Endothelial cell of umbilical vein (primary cell): ENCODE data around the gene TTC39A. TPM values are rescaled to one million over a fixed set of nuclear protein-coding genes. Genes with fewer than 3 reads are reported as not detected.

Experiments
- BruUV-seq: library from RNA; stranded (reverse); fragments of 400-500 nt; replicated peaks from 2 replicates; lab custom pipeline; 2021; lab: Mats Ljungman, UMichigan
- CTCF ChIA-PET: fragments of 300-600, 350-600 bp; sonication (Branson Sonifier 250); formaldehyde crosslinking; loops from one replicate; lab custom pipeline; 2021; ENCODE audit warnings: antibody characterized with exemption, inconsistent platforms; lab: Charles Lee
- POLR2A ChIA-PET: fragments of 300-600, 350-600 bp; sonication (Branson Sonifier 250); formaldehyde crosslinking; loops from one replicate; lab custom pipeline; 2021; ENCODE audit warnings: antibody characterized with exemption, inconsistent platforms; lab: Charles Lee
- DNase-seq: peaks from one replicate; pipeline ENCODE4 v3.0.0-alpha.2; 2011; ENCODE audit warnings: low read depth, low spot score
- FAIRE-seq: peaks from 2 replicates; lab custom pipeline; 2011; peaks lifted over from hg19 to GRCh38; lab: Jason Lieb, UNC
- H2AFZ ChIP-seq: 2 replicates; pipeline ENCODE4 v1.6.0; 2012; ENCODE audit warnings: low read depth, low read length, control low read depth, inconsistent platforms
- H3K27ac ChIP-seq: 2 replicates; pipeline ENCODE4 v1.5.1; 2011; ENCODE audit warnings: low read depth, mild to moderate bottlenecking, control low read depth, low read length, moderate library complexity; ENCODE audit not compliant: insufficient read depth
- H3K27me3 ChIP-seq, 2 experiments: 2 replicates each; pipeline versions ENCODE4 v1.6.0 to v1.6.1; 2011; ENCODE audit warnings: low read length in 2 of 2, mixed read lengths in 1 of 2; ENCODE audit not compliant: control insufficient read depth in 2 of 2, insufficient read depth in 2 of 2
- H3K36me3 ChIP-seq, 2 experiments: 2 replicates in 1 of 2; 3 replicates in 1 of 2; pipeline ENCODE4 v1.5.1; 2011; ENCODE audit warnings: low read length in 2 of 2, mild to moderate bottlenecking in 1 of 2, moderate library complexity in 1 of 2; ENCODE audit not compliant: control insufficient read depth in 2 of 2, insufficient read depth in 2 of 2; ENCODE audit errors: extremely low read depth in 1 of 2
- H3K4me1 ChIP-seq: 3 replicates; pipeline ENCODE4 v1.5.1; 2011; ENCODE audit warnings: mild to moderate bottlenecking, low read length; ENCODE audit not compliant: control insufficient read depth, insufficient read depth; ENCODE audit errors: extremely low read depth
- H3K4me2 ChIP-seq: 2 replicates; pipeline ENCODE4 v1.6.1; 2011; ENCODE audit warnings: low read length, control low read depth, mixed read lengths; ENCODE audit not compliant: insufficient read depth
- H3K4me3 ChIP-seq, 3 experiments: fragments of 200-600 bp in 1 of 3; sonication (generic), shearing (Covaris generic) in 1 of 3; replicated peaks in 1 of 3; 2 replicates each; pipeline ENCODE4 v1.5.1; 2011 to 2016; ENCODE audit warnings: control low read depth in 3 of 3, low read length in 3 of 3, mild to moderate bottlenecking in 2 of 3, inconsistent platforms in 1 of 3, low read depth in 1 of 3, moderate library complexity in 1 of 3; ENCODE audit not compliant: insufficient read depth in 1 of 3
- H3K79me2 ChIP-seq: 2 replicates; pipeline ENCODE4 v1.6.0; 2012; ENCODE audit warnings: low read length, inconsistent platforms; ENCODE audit not compliant: control insufficient read depth, insufficient read depth
- H3K9ac ChIP-seq: replicated peaks from 2 replicates; pipeline ENCODE3; 2011; ENCODE audit warnings: low read length, control low read depth; ENCODE audit not compliant: insufficient read depth; ENCODE audit errors: extremely low read depth
- H3K9me1 ChIP-seq: replicated peaks from 3 replicates; pipeline ENCODE4 v1.6.0; 2011; ENCODE audit warnings: mild to moderate bottlenecking, low read length; ENCODE audit not compliant: control insufficient read depth, insufficient read depth; ENCODE audit errors: extremely low read depth
- H3K9me3 ChIP-seq: replicated peaks from 2 replicates; pipeline ENCODE4 v1.5.1; 2012; ENCODE audit warnings: low read length, inconsistent platforms; ENCODE audit not compliant: control insufficient read depth, insufficient read depth
- H4K20me1 ChIP-seq: replicated peaks from 2 replicates; pipeline ENCODE3; 2011; ENCODE audit warnings: mild to moderate bottlenecking, low read length; ENCODE audit not compliant: control insufficient read depth, insufficient read depth; ENCODE audit errors: extremely low read depth
- CTCF ChIP-seq, 2 donors: IDR thresholded peaks; 1 replicate in 1 of 2; 2 replicates in 1 of 2; pipeline ENCODE4 v1.5.1; 2011; ENCODE audit warnings: low read length in 2 of 2, mild to moderate bottlenecking in 2 of 2, moderate library complexity in 2 of 2, control low read depth in 1 of 2, inconsistent platforms in 1 of 2, low read depth in 1 of 2; ENCODE audit not compliant: insufficient read depth in 1 of 2; ENCODE audit errors: extremely low read depth in 1 of 2
- FOS ChIP-seq: IDR thresholded peaks from 2 replicates; pipeline ENCODE4 v1.6.1; 2011; ENCODE audit warnings: mild to moderate bottlenecking, low read length, moderate library complexity, borderline replicate concordance; ENCODE audit not compliant: insufficient read depth
- GATA2 ChIP-seq: IDR thresholded peaks from 2 replicates; pipeline ENCODE4 v1.7.0; 2011; ENCODE audit warnings: low read depth, mild to moderate bottlenecking, moderate library complexity, mixed read lengths, low read length; ENCODE audit not compliant: insufficient read length, insufficient read depth
- JUN ChIP-seq: IDR thresholded peaks from 2 replicates; pipeline ENCODE4 v1.6.1; 2011; ENCODE audit warnings: borderline replicate concordance, low read depth; ENCODE audit not compliant: insufficient read length, insufficient read depth
- MAX ChIP-seq: IDR thresholded peaks from 2 replicates; pipeline ENCODE4 v1.6.1; 2011; ENCODE audit not compliant: insufficient read depth, insufficient read length
- MYC ChIP-seq: IDR thresholded peaks from one replicate; pipeline ENCODE4 v1.6.1; 2011; ENCODE audit warnings: mild to moderate bottlenecking, low read depth, low read length
- POLR2A ChIP-seq: IDR thresholded peaks from 2 replicates; pipeline ENCODE4 v1.6.1; 2012; ENCODE audit warnings: low read depth, mild to moderate bottlenecking, control low read depth, low read length
- POLR2AphosphoS5 ChIP-seq: IDR thresholded peaks from 2 replicates; pipeline ENCODE4 v1.6.1; 2012; ENCODE audit warnings: low read depth, mild to moderate bottlenecking, control low read depth, low read length, moderate library complexity; ENCODE audit not compliant: insufficient read depth
- dilution Hi-C: fragments of 300-500 bp; cut with MboI; formaldehyde crosslinking; loops from one replicate; pipeline ENCODE4 v1.15.0; 2019; ENCODE audit warnings: low sequenced_read_pairs; ENCODE audit not compliant: extremely low pct_ligation_motif_present
- intact Hi-C: fragments of 100-400 bp; cut with micrococcal nuclease; formaldehyde crosslinking; loops from one replicate; pipeline ENCODE4 v1.10.0; 2022
- polyA plus RNA-seq, 4 experiments: library from polyadenylated mRNA; depleted of rRNA in 3 of 4; stranded (reverse) in 3 of 4; unstranded in 1 of 4; fragments of >200 nt; gene quantifications; 2 replicates each; pipeline versions ENCODE4 v1.2.1 to v1.2.3, GENCODE V29; 2011 to 2012; ENCODE audit warnings: missing spikeins in 1 of 4
- total RNA-seq: library from RNA; stranded (reverse); gene quantifications from 2 replicates; pipeline ENCODE4 v1.2.3, GENCODE V29; 2021

TTC39A gene
- total and polyA plus RNA-seq, 2 donors (not counting 3 experiments of a cell fraction or from before 2014, with no cell fraction given): 1.1 to 1.7 TPM

GRCh38 chr1:51274676-51275075 is 55.7 kb downstream of the TTC39A start:
- Histone ChIP-seq H3K4me2 (no peak overlapping the region), H3K4me1 (no peaks in the 10 kb centered on the region), H3K9me1 (peaks cover 2% of the 10 kb centered on the region), H3K9me3 (no peaks in the 10 kb centered on the region), H3K79me2 (peaks cover 4% of the 10 kb centered on the region), H3K27me3 (no peaks in the 10 kb centered on the region), H3K4me3 (no peak overlapping the region), H3K36me3 (peaks cover 5 to 6% of the 10 kb centered on the region in 2 experiments), H3K27ac (no peak overlapping the region), H2AFZ (no peak overlapping the region), H4K20me1 (no peaks in the 10 kb centered on the region), H3K9ac (no peak overlapping the region)
- BruUV-seq: no TSS peak
- dilution Hi-C loops: no loop called here
- ChIA-PET CTCF (no interaction called here), POLR2A (no interaction called here)
- intact Hi-C loops: no loop called here
- DNase-seq: no peak
- no peak for FAIRE-seq
- no peak for TF ChIP-seq POLR2A

- H3K9ac ChIP-seq: no peak overlapping the region
- FAIRE-seq (no peak), DNase-seq (no peak)
- CTCF ChIA-PET: no interaction called here
- H3K4me1 ChIP-seq: peaks cover 10% of the 10 kb centered on the region
- intact Hi-C loops (no loop called here), dilution Hi-C loops (no loop called here)
- no peak overlapping the region for H3K4me3 ChIP-seq
- peaks cover 5 to 6% of the 10 kb centered on the region in 2 experiments for H3K36me3 ChIP-seq
- TF ChIP-seq JUN: no peak
- no peak for TF ChIP-seq FOS
- no peak for TF ChIP-seq GATA2
- TF ChIP-seq MAX: no peak
- TF ChIP-seq CTCF (IDR thresholded peaks at IDR 0.05; ENCODE audit: extremely low read depth in 1 of 2, insufficient read depth in 1 of 2, low read depth in 1 of 2, low read length in 2 of 2): no peak
- no peak for TF ChIP-seq POLR2A
- TF ChIP-seq MYC: no peak
- no peak for TF ChIP-seq POLR2AphosphoS5
- POLR2A ChIA-PET: no interaction called here
- no peaks in the 10 kb centered on the region for H4K20me1 ChIP-seq
- H3K79me2 ChIP-seq: peaks cover 13% of the 10 kb centered on the region
- BruUV-seq: no TSS peak
- H3K4me2 ChIP-seq: no peak overlapping the region
- no peaks in the 10 kb centered on the region for H3K27me3 ChIP-seq
- H3K9me3 ChIP-seq: no peaks in the 10 kb centered on the region
- H2AFZ ChIP-seq: no peak overlapping the region
- H3K9me1 ChIP-seq: peaks cover 2% of the 10 kb centered on the region
- H3K27ac ChIP-seq: no peak overlapping the region
Observed at GRCh38 chr1:51272916-51273315, 57.4 kb downstream of the TTC39A start.
